NCI-H1930 (cell line): ENCODE data around the gene SWSAP1.
A peak's percentile ranks its signal among the peaks of the same experiment; 100 is the strongest.
"Not testable (repeated sequence)": the region's sequence is repeated elsewhere in the genome, so short reads cannot be mapped to it uniquely, and the experiment has no call there.

Experiments
- DNase-seq, 2 experiments: peaks; one replicate each; lab custom pipeline; 2025; lab: John Stamatoyannopoulos, UW

The SWSAP1 gene

GRCh38 chr19:11378319-11379189 lies 4.1 kb downstream of the SWSAP1 start:
- DNase-seq: peak in 1 of 2 experiments; percentile 48

GRCh38 chr19:11379269-11379845 lies 4.9 kb downstream of the SWSAP1 start:
- not testable (repeated sequence) for DNase-seq

GRCh38 chr19:11379857-11380350 lies 5.4 kb downstream of the SWSAP1 start:
- DNase-seq: no peak

GRCh38 chr19:11380653-11381537 lies 6.4 kb downstream of the SWSAP1 start:
- DNase-seq: peak; percentile 77 to 81

GRCh38 chr19:11382898-11383705 lies 8.6 kb downstream of the SWSAP1 start:
- peak; percentile 26 to 33 for DNase-seq

- no peak for DNase-seq
Measured at GRCh38 chr19:11383706-11384048, 9.2 kb downstream of the SWSAP1 start.

- no peak for DNase-seq
Measured at GRCh38 chr19:11384778-11385129, 10.3 kb downstream of the SWSAP1 start.

GRCh38 chr19:11387162-11388034 lies 12.9 kb downstream of the SWSAP1 start:
- no peak for DNase-seq

GRCh38 chr19:11390359-11390758 lies 15.9 kb downstream of the SWSAP1 start:
- DNase-seq: no peak

- no peak for DNase-seq
Measured at GRCh38 chr19:11390933-11391680, 16.6 kb downstream of the SWSAP1 start.

- no peak for DNase-seq
Measured at GRCh38 chr19:11397089-11397610, 22.7 kb downstream of the SWSAP1 start.

GRCh38 chr19:11399667-11400066 lies 25.2 kb downstream of the SWSAP1 start:
- no peak for DNase-seq

- no peak for DNase-seq
Measured at GRCh38 chr19:11400798-11401197, 26.3 kb downstream of the SWSAP1 start.

- DNase-seq: no peak
Measured at GRCh38 chr19:11401808-11402543, 27.5 kb downstream of the SWSAP1 start.

GRCh38 chr19:11404588-11405222 lies 30.2 kb downstream of the SWSAP1 start:
- DNase-seq: no peak

- no peak for DNase-seq
Measured at GRCh38 chr19:11405846-11406643, 31.6 kb downstream of the SWSAP1 start.

- DNase-seq: not testable (repeated sequence)
Measured at GRCh38 chr19:11406703-11407236, 32.3 kb downstream of the SWSAP1 start.
